DOHH2 (cell line): ENCODE results near the gene EVA1C.
"Not testable (repeated sequence)": the region's sequence is repeated elsewhere in the genome, so short reads cannot be mapped to it uniquely, and the experiment has no call there.

Experiments used
- EZH2phosphoT487 ChIP-seq: fragments of 200-600 bp; sonication (generic); IDR thresholded peaks from 2 replicates; pipeline ENCODE4 v1.6.1; 2017; ENCODE audit warnings: borderline replicate concordance, mild to moderate bottlenecking, antibody characterized with exemption, low read length, moderate library complexity, mixed read lengths
- TF ChIP-seq, protein P1 (sequence below): fragments of 200-600 bp; sonication (generic); IDR thresholded peaks from one replicate; pipeline ENCODE4 v1.5.1; 2014; ENCODE audit warnings: antibody characterized with exemption, mild to moderate bottlenecking, low read depth, low read length; ENCODE audit not compliant: poor library complexity, severe bottlenecking

DNA sequence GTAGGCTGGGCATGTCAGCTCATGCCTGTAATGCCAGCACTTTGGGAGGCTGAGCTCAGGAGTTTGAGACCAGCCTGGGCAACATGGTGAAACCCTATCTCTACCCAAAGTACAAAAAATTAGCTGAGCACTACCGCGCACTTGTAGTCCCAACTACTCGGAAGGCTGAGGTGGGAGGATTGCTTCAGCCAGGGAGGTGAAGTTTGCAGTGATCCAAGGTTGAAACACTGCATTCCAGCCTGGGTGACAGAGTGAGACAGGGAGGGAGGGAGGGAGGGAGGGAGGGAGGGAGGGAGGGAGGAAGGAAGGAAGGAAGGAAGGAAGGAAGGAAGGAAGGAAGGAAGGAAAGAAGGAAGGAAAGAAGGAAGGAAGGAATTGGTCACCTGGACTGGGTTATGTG, 119.1 kb downstream of the EVA1C start:
- TF ChIP-seq, protein P1, sequence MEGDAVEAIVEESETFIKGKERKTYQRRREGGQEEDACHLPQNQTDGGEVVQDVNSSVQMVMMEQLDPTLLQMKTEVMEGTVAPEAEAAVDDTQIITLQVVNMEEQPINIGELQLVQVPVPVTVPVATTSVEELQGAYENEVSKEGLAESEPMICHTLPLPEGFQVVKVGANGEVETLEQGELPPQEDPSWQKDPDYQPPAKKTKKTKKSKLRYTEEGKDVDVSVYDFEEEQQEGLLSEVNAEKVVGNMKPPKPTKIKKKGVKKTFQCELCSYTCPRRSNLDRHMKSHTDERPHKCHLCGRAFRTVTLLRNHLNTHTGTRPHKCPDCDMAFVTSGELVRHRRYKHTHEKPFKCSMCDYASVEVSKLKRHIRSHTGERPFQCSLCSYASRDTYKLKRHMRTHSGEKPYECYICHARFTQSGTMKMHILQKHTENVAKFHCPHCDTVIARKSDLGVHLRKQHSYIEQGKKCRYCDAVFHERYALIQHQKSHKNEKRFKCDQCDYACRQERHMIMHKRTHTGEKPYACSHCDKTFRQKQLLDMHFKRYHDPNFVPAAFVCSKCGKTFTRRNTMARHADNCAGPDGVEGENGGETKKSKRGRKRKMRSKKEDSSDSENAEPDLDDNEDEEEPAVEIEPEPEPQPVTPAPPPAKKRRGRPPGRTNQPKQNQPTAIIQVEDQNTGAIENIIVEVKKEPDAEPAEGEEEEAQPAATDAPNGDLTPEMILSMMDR, result not testable (repeated sequence)
- TF ChIP-seq EZH2phosphoT487, result not testable (repeated sequence)
